Measurements from ENCODE around the gene RAMAC. TPM values are rescaled to one million over a fixed set of nuclear protein-coding genes. Genes with fewer than 3 reads are reported as not detected.

RAMAC gene
- total and polyA plus RNA-seq, 10 of the 15 experiments (the other 5 are each of a cell fraction or from before 2014, with no cell fraction given), result 22.4 to 109 (median 41.7) TPM

- Histone ChIP-seq H3K27me3 (replicated peaks in 1 of 2; ENCODE audit: control insufficient read depth in 2 of 2, insufficient read depth in 2 of 2, low read length in 1 of 2) (no peaks in the 10 kb centered on the region), H3K9ac (ENCODE audit: control insufficient read depth, insufficient read depth, low read length) (peak overlapping the region; percentile 81), H3K4me3 (peak overlapping the region; percentile 78), H3K36me3 (ENCODE audit: control insufficient read depth in 2 of 2, insufficient read depth in 2 of 2, low read length in 1 of 2) (peaks cover 1 to 4% of the 10 kb centered on the region in 2 experiments; a peak in 3 of 4 replicates), H2AFZ (ENCODE audit: control insufficient read depth, low read depth, low read length) (peak overlapping the region; percentile 95), H3K27ac (ENCODE audit: control insufficient read depth, insufficient read depth) (peak overlapping the region; percentile 72), H3K4me1 (ENCODE audit: control insufficient read depth, insufficient read depth, low read length) (peaks cover 6% of the 10 kb centered on the region; the same call in 1 of the 2 replicates), H3K79me2 (ENCODE audit: control insufficient read depth, insufficient read depth, low read length) (peaks cover 21% of the 10 kb centered on the region), H4K20me1 (ENCODE audit: control insufficient read depth, insufficient read depth) (no peaks in the 10 kb centered on the region), H3K9me3 (replicated peaks; ENCODE audit: control insufficient read depth, insufficient read depth, low read length) (no peaks in the 10 kb centered on the region), H3K4me2 (ENCODE audit: control insufficient read depth, insufficient read depth) (peak overlapping the region; percentile 83)
- CTCF ChIA-PET, result interaction anchor here (0.6 to 4.1 kb wide), 42 partner anchors 9 to 552 kb away, joined by 3 to 28 read pairs (median 4); partner anchors contain the start of genes BTBD1, HDGFL3, RAMAC and WHAMM
- BruUV-seq (replicated peaks), result no TSS peak
- SMC1A ChIA-PET (ENCODE audit: uncharacterized antibody, unreplicated experiment), result interaction anchor here (0.6 to 2.6 kb wide), 16 partner anchors 9 to 947 kb away, joined by 3 to 10 read pairs (median 4); partner anchors contain the start of genes HDGFL3 and RAMAC
- POLR2A ChIA-PET, result interaction anchor here (0.9 to 3.1 kb wide), 5 partner anchors 25 to 261 kb away, joined by 3 to 10 read pairs (median 4); partner anchors contain the start of gene RAMAC
- peak; percentile 87 for ATAC-seq
- in situ Hi-C loops (cut with MboI), result loop anchor here (5.0 kb wide), 1 partner anchor 202 kb away; no protein-coding TSS in a partner anchor
- RAD21 ChIA-PET (ENCODE audit: unreplicated experiment), result interaction anchor here (1.1 to 1.6 kb wide), 10 partner anchors 8 to 480 kb away, joined by 3 to 7 read pairs (median 4); no protein-coding TSS in a partner anchor
- intact Hi-C loops (cut with micrococcal nuclease; ENCODE audit: unreplicated experiment), result loop anchor here (1.0 to 5.0 kb wide), 3 partner anchors 57 to 370 kb away; partner anchors contain the start of gene BTBD1
- peak; percentile 53 for DNase-seq (ENCODE audit: low read depth, low spot score)
- WGBS (ENCODE audit: insufficient coverage, insufficient replicate concordance, low lambda C conversion rate, missing lambda C conversion rate), result 2% methylated on average over 15 of the region's 15 CpGs
- FAIRE-seq, result peak; percentile 89
- TF ChIP-seq MXI1 (IDR thresholded peaks at IDR 0.05; ENCODE audit: low read depth, low read length) (peak; percentile 43; the same call in 1 of the 2 replicates), JUNB (IDR thresholded peaks at IDR 0.05) (no peak), TAF1 (IDR thresholded peaks at IDR 0.05; ENCODE audit: borderline replicate concordance, low read depth, low read length) (0 out of 2 replicates have a peak, but pooled peaks have one; percentile 39), HDGF (IDR thresholded peaks at IDR 0.05) (peak; percentile 54; the same call in 1 of the 2 replicates), BACH1 (IDR thresholded peaks at IDR 0.05; ENCODE audit: borderline replicate concordance) (no peak), ZNF384 (IDR thresholded peaks at IDR 0.05; ENCODE audit: borderline replicate concordance, low read depth, low read length) (no peak), USF1 (IDR thresholded peaks at IDR 0.05; ENCODE audit: borderline replicate concordance, extremely low read length, insufficient read depth, low read depth, low read length) (no peak), HCFC1 (IDR thresholded peaks at IDR 0.05; ENCODE audit: low read length) (0 out of 2 replicates have a peak, but pooled peaks have one; percentile 19), EED (IDR thresholded peaks at IDR 0.05; ENCODE audit: low read depth) (no peak), POLR2AphosphoS2 (IDR thresholded peaks at IDR 0.05; ENCODE audit: low read depth, low read length) (no peak), NR2C1 (IDR thresholded peaks at IDR 0.05) (peak; percentile 32; the same call in 1 of the 2 replicates), SMC3 (IDR thresholded peaks at IDR 0.05; ENCODE audit: borderline replicate concordance, low read length) (peak; percentile 79), NR2F1 (conservative IDR thresholded peaks at IDR 0.05) (no peak), IRF4 (IDR thresholded peaks at IDR 0.05; ENCODE audit: low read depth, low read length) (peak; percentile 37; the same call in 1 of the 2 replicates), LARP7 (IDR thresholded peaks at IDR 0.05) (0 out of 2 replicates have a peak, but pooled peaks have one; percentile 58), PAX8 (IDR thresholded peaks at IDR 0.05) (no peak), BRCA1 (IDR thresholded peaks at IDR 0.05; ENCODE audit: low read depth, low read length) (no peak), CREB1 (IDR thresholded peaks at IDR 0.05; ENCODE audit: low read depth) (no peak)
- TF ChIP-seq, protein P1, sequence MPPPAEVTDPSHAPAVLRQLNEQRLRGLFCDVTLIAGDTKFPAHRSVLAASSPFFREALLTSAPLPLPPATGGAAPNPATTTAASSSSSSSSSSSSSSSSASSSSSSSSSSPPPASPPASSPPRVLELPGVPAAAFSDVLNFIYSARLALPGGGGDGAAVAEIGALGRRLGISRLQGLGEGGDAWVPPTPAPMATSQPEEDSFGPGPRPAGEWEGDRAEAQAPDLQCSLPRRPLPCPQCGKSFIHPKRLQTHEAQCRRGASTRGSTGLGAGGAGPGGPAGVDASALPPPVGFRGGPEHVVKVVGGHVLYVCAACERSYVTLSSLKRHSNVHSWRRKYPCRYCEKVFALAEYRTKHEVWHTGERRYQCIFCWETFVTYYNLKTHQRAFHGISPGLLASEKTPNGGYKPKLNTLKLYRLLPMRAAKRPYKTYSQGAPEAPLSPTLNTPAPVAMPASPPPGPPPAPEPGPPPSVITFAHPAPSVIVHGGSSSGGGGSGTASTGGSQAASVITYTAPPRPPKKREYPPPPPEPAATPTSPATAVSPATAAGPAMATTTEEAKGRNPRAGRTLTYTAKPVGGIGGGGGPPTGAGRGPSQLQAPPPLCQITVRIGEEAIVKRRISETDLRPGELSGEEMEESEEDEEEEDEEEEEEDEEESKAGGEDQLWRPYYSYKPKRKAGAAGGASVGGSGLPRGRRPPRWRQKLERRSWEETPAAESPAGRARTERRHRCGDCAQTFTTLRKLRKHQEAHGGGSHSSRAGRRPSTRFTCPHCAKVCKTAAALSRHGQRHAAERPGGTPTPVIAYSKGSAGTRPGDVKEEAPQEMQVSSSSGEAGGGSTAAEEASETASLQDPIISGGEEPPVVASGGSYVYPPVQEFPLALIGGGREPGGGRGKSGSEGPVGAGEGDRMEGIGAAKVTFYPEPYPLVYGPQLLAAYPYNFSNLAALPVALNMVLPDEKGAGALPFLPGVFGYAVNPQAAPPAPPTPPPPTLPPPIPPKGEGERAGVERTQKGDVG (CRISPR knock-in tag; IDR thresholded peaks at IDR 0.05), result no peak
- TF ChIP-seq, protein P2, sequence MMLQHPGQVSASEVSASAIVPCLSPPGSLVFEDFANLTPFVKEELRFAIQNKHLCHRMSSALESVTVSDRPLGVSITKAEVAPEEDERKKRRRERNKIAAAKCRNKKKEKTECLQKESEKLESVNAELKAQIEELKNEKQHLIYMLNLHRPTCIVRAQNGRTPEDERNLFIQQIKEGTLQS (IDR thresholded peaks at IDR 0.05; ENCODE audit: borderline replicate concordance, extremely low read depth, low read depth, low read length), result no peak
Measured at GRCh38 chr15:83010709-83011270, 24.8 kb downstream of the RAMAC start.
